HepG2 (cell line): ENCODE measurements around the gene LRRC32. TPM values are rescaled to one million over a fixed set of nuclear protein-coding genes. Genes with fewer than 3 reads are reported as not detected.

Experiments used
- ATAC-seq: fragments of 200-7000 bp; cut with Tn5 transposase; 3 replicates; pipeline ENCODE4 v1.9.1; 2020; ENCODE audit warnings: mild to moderate bottlenecking, moderate library complexity
- BruUV-seq: library from RNA; stranded (reverse); fragments of 400-500 nt; replicated peaks from 2 replicates; lab custom pipeline; 2021; lab: Mats Ljungman, UMichigan
- CTCF ChIA-PET: fragments of 300-600 bp; formaldehyde crosslinking; extraction: SDS; loops from one replicate; lab custom pipeline; 2021; ENCODE audit warnings: low total read pairs, inconsistent platforms, low intra/inter-chr PET ratio; lab: Yijun Ruan, JAX
- POLR2A ChIA-PET: fragments of 350-600 bp; sonication (Branson Sonifier 250); formaldehyde crosslinking; loops from one replicate; lab custom pipeline; 2020; ENCODE audit warnings: antibody characterized with exemption, inconsistent platforms; lab: Yijun Ruan, JAX
- DNase-seq: peaks from one replicate; pipeline ENCODE4 v3.0.0-alpha.2; 2015; ENCODE audit warnings: low spot score
- FAIRE-seq: peaks from 3 replicates; lab custom pipeline; 2011; peaks lifted over from hg19 to GRCh38; lab: Jason Lieb, UNC
- H2AFZ ChIP-seq: one replicate; pipeline ENCODE4 v1.6.1; 2011; ENCODE audit warnings: low read length, inconsistent platforms
- H3K27ac ChIP-seq: fragments of 300-600 bp; 3 replicates; pipeline ENCODE4 v1.8.0; 2011; ENCODE audit warnings: mixed run types, mild to moderate bottlenecking, mixed read lengths, low read length, inconsistent platforms; ENCODE audit not compliant: insufficient read depth; ENCODE audit errors: extremely low read length
- H3K27me3 ChIP-seq, 2 experiments: fragments of 200-600 bp in 1 of 2; 2 replicates in 1 of 2; 3 replicates in 1 of 2; pipeline versions ENCODE4 v1.6.0 to v1.8.0; 2011; ENCODE audit warnings: low read length in 2 of 2, mild to moderate bottlenecking in 2 of 2, moderate library complexity in 2 of 2, inconsistent platforms in 1 of 2; ENCODE audit not compliant: insufficient read depth in 2 of 2, control insufficient read depth in 1 of 2
- H3K36me3 ChIP-seq, 2 experiments: fragments of 200-600 bp in 1 of 2; replicated peaks in 1 of 2; 2 replicates in 1 of 2; 3 replicates in 1 of 2; pipeline versions ENCODE4 v1.5.1 to v1.8.0; 2011; ENCODE audit warnings: low read length in 2 of 2, inconsistent platforms in 1 of 2; ENCODE audit not compliant: insufficient read depth in 2 of 2, control insufficient read depth in 1 of 2
- H3K4me1 ChIP-seq: 2 replicates; pipeline ENCODE4 v1.5.1; 2012; ENCODE audit warnings: low read length, inconsistent platforms; ENCODE audit not compliant: insufficient read depth
- H3K4me2 ChIP-seq: 2 replicates; pipeline ENCODE4 v1.6.0; 2011; ENCODE audit warnings: low read depth, low read length, inconsistent platforms
- H3K4me3 ChIP-seq, 3 experiments: fragments of 200-600 bp in 1 of 3; sonication (generic), shearing (Covaris generic) in 1 of 3; replicated peaks in 1 of 3; 2 replicates each; pipeline ENCODE4 v1.5.1; 2011 to 2016; ENCODE audit warnings: low read length in 3 of 3, inconsistent platforms in 2 of 3, low read depth in 2 of 3, mild to moderate bottlenecking in 2 of 3, control low read depth in 1 of 3, mixed read lengths in 1 of 3; ENCODE audit not compliant: insufficient read depth in 1 of 3
- H3K79me2 ChIP-seq: one replicate; pipeline ENCODE4 v1.6.1; 2011; ENCODE audit warnings: low read length, inconsistent platforms; ENCODE audit not compliant: insufficient read depth
- H3K9ac ChIP-seq: 2 replicates; pipeline ENCODE4 v1.6.0; 2011; ENCODE audit warnings: mild to moderate bottlenecking, low read depth, low read length, inconsistent platforms; ENCODE audit not compliant: insufficient read depth
- H3K9me3 ChIP-seq: 2 replicates; pipeline ENCODE4 v1.5.1; 2012; ENCODE audit warnings: mild to moderate bottlenecking, low read length
- H4K20me1 ChIP-seq: 2 replicates; pipeline ENCODE4 v1.6.0; 2011; ENCODE audit warnings: inconsistent platforms, mild to moderate bottlenecking, low read length, moderate library complexity; ENCODE audit not compliant: insufficient read depth
- GPN1 ChIP-seq: sonication (generic); formaldehyde crosslinking; IDR thresholded peaks from 2 replicates; pipeline ENCODE4 v1.5.1; 2020; ENCODE audit warnings: missing genetic modification reagents, borderline replicate concordance
- HMG20A ChIP-seq: IDR thresholded peaks from 2 replicates; pipeline ENCODE4 v1.6.1; 2016; ENCODE audit warnings: borderline replicate concordance
- MAFK ChIP-seq, 2 experiments: IDR thresholded peaks in 1 of 2; conservative IDR thresholded peaks in 1 of 2; 2 replicates each; pipeline ENCODE4 v1.6.1; 2011; ENCODE audit warnings: improper control_type of control experiment in 2 of 2, low read length in 2 of 2
- NRL ChIP-seq: sonication (generic); formaldehyde crosslinking; IDR thresholded peaks from 2 replicates; pipeline ENCODE4 v1.5.0; 2020; ENCODE audit warnings: missing genetic modification reagents, mild to moderate bottlenecking, moderate library complexity, borderline replicate concordance
- PHF21A ChIP-seq: sonication (generic); formaldehyde crosslinking; IDR thresholded peaks from 2 replicates; pipeline ENCODE4 v1.5.0; 2020; ENCODE audit warnings: mild to moderate bottlenecking, missing genetic modification reagents
- SMC3 ChIP-seq: IDR thresholded peaks from 2 replicates; pipeline ENCODE4 v1.6.1; 2011; ENCODE audit warnings: low read length, improper control_type of control experiment
- ZNF230 ChIP-seq: sonication (generic); formaldehyde crosslinking; IDR thresholded peaks from 2 replicates; pipeline ENCODE4 v1.4.0; 2020; ENCODE audit warnings: mild to moderate bottlenecking, missing genetic modification reagents
- WGBS: methylation state at CpG from one replicate; pipeline ENCODE4 v1.1.6; 2017; ENCODE audit warnings: low lambda C conversion rate; 5-methylcytosine and 5-hydroxymethylcytosine counted together
- in situ Hi-C: cut with HindIII; loops from 2 replicates; pipeline ENCODE4 v1.10.0; 2017; ENCODE audit warnings: low pct_unique_long_range_greater_than_20kb; ENCODE audit not compliant: extremely low pct_ligation_motif_present
- intact Hi-C: fragments of 100-400 bp; cut with micrococcal nuclease; formaldehyde crosslinking; loops from one replicate; pipeline ENCODE4 v1.10.0; 2022; ENCODE audit not compliant: unreplicated experiment
- polyA plus RNA-seq, 8 experiments: library from polyadenylated mRNA; depleted of rRNA in 3 of 8; stranded (reverse) in 7 of 8; unstranded in 1 of 8; fragments of >200 nt; fragmentation: Illumina TruSeq in 4 of 8; extraction: Trizol in 4 of 8; gene quantifications; 2 replicates each; pipeline versions ENCODE4 v1.2.1 to v1.2.3, GENCODE V29; 2011 to 2016; ENCODE audit warnings: low read depth in 4 of 8, missing spikeins in 1 of 8, mixed read lengths in 1 of 8; ENCODE audit not compliant: insufficient read depth in 1 of 8
- total RNA-seq, 5 experiments: library from RNA; depleted of rRNA; stranded (reverse); fragments of >200 nt; fragmentation: Illumina TruSeq; extraction: Trizol; gene quantifications; 2 replicates each; pipeline ENCODE4 v1.2.3, GENCODE V29; 2016; ENCODE audit warnings: low read depth in 1 of 5
- TF ChIP-seq, protein P1 (sequence below): sonication (generic); formaldehyde crosslinking; IDR thresholded peaks from 2 replicates; pipeline ENCODE4 v1.5.1; 2020; ENCODE audit warnings: missing genetic modification reagents, mild to moderate bottlenecking, borderline replicate concordance
- TF ChIP-seq, protein P2 (sequence below): sonication (generic); formaldehyde crosslinking; IDR thresholded peaks from 2 replicates; pipeline ENCODE4 v1.4.0; 2020; ENCODE audit warnings: missing genetic modification reagents
- TF ChIP-seq, protein P3 (sequence below): IDR thresholded peaks from 2 replicates; pipeline ENCODE4 v1.6.1; 2016; ENCODE audit warnings: missing compliant biosample characterization, missing genetic modification reagents, borderline replicate concordance
- TF ChIP-seq, protein P4 (sequence below): sonication (generic); formaldehyde crosslinking; IDR thresholded peaks from 2 replicates; pipeline ENCODE4 v1.4.0; 2020; ENCODE audit warnings: mild to moderate bottlenecking, missing genetic modification reagents, borderline replicate concordance
- TF ChIP-seq, protein P5 (sequence below): sonication (generic); formaldehyde crosslinking; IDR thresholded peaks from 2 replicates; pipeline ENCODE4 v1.8.0; 2022; ENCODE audit warnings: mild to moderate bottlenecking, missing genetic modification reagents; ENCODE audit not compliant: insufficient replicate concordance

Gene LRRC32
- total and polyA plus RNA-seq, 2 of the 13 experiments (the other 11 are each of a cell fraction or from before 2014, with no cell fraction given) = 0.07 TPM; not detected in 1

DNA sequence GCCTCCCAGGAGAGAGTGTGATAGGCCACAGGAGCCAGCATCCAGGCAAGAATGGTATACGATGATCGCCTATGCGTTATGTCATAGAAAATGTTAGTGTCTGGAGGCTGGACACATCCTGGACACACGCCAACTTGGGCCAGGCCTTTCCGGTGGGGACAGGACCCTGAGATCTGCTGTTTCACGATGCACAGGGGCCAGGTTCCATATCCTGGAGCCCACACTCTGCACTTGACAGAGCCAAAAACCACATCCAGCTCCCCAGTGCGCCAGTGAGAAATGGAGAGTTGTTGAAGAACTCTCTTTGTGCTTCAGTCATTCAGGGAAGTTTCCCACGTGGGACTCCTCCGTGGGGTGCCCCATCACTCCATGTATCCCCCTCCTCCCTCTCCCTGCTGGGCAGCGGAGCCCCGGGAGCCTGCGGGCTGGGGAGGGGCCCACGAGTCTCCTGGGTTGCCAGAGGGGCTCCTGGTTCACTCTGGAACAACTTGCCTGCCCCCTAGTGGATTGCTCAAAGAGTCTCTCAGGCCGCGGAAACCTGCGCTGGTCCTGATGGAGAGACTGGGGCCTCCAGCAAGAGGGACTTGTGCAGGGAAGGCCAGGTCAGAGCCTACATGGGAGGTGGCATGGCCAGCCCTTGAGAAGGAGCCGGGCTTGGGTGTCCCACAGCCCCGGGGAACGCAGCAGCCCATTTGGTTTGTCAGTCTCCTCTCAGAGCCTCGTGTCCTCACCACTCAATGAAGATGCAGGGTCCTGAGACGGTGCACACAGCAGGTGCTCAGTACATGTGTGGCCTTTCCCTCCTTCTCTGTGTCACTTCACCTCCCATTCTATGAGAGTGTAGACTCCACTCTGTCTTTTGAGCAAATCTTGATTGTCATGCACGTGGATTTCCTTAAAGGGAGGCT is 10.2 kb upstream of the LRRC32 start:
- H3K4me2 ChIP-seq = no peak overlapping the region
- peaks cover 10% of the 10 kb centered on the region; the same call in 1 of the 2 replicates for H3K4me1 ChIP-seq
- ChIA-PET POLR2A (no interaction called here), CTCF (interaction anchor here (0.6 to 1.1 kb wide), 3 partner anchors 82 to 363 kb away, joined by 3 read pairs; no protein-coding TSS in a partner anchor)
- H3K9me3 ChIP-seq = no peaks in the 10 kb centered on the region
- intact Hi-C loops (loop anchor here (5.0 kb wide), 1 partner anchor 83 kb away; no protein-coding TSS in a partner anchor), in situ Hi-C loops (no loop called here)
- H3K27me3 ChIP-seq = peaks cover 9 to 37% of the 10 kb centered on the region in 2 experiments; a peak in 4 of 5 replicates
- peak; percentile 60 for DNase-seq
- FAIRE-seq = no peak
- 33% methylated on average over 10 of the region's 22 CpGs for WGBS
- peak; percentile 91 for ATAC-seq
- H3K27ac ChIP-seq = no peak overlapping the region
- no peaks in the 10 kb centered on the region for H3K79me2 ChIP-seq
- no peaks in the 10 kb centered on the region for H3K36me3 ChIP-seq
- no peak overlapping the region for H3K9ac ChIP-seq
- H3K4me3 ChIP-seq = no peak overlapping the region; a peak in 1 of 6 replicates
- H2AFZ ChIP-seq = no peak overlapping the region
- no TSS peak for BruUV-seq
- H4K20me1 ChIP-seq = no peaks in the 10 kb centered on the region; the same call in 1 of the 2 replicates
- TF ChIP-seq, protein P1, sequence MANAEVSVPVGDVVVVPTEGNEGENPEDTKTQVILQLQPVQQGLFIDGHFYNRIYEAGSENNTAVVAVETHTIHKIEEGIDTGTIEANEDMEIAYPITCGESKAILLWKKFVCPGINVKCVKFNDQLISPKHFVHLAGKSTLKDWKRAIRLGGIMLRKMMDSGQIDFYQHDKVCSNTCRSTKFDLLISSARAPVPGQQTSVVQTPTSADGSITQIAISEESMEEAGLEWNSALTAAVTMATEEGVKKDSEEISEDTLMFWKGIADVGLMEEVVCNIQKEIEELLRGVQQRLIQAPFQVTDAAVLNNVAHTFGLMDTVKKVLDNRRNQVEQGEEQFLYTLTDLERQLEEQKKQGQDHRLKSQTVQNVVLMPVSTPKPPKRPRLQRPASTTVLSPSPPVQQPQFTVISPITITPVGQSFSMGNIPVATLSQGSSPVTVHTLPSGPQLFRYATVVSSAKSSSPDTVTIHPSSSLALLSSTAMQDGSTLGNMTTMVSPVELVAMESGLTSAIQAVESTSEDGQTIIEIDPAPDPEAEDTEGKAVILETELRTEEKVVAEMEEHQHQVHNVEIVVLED (CRISPR knock-in tag) = no peak
- TF ChIP-seq, protein P2, sequence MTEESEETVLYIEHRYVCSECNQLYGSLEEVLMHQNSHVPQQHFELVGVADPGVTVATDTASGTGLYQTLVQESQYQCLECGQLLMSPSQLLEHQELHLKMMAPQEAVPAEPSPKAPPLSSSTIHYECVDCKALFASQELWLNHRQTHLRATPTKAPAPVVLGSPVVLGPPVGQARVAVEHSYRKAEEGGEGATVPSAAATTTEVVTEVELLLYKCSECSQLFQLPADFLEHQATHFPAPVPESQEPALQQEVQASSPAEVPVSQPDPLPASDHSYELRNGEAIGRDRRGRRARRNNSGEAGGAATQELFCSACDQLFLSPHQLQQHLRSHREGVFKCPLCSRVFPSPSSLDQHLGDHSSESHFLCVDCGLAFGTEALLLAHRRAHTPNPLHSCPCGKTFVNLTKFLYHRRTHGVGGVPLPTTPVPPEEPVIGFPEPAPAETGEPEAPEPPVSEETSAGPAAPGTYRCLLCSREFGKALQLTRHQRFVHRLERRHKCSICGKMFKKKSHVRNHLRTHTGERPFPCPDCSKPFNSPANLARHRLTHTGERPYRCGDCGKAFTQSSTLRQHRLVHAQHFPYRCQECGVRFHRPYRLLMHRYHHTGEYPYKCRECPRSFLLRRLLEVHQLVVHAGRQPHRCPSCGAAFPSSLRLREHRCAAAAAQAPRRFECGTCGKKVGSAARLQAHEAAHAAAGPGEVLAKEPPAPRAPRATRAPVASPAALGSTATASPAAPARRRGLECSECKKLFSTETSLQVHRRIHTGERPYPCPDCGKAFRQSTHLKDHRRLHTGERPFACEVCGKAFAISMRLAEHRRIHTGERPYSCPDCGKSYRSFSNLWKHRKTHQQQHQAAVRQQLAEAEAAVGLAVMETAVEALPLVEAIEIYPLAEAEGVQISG (CRISPR knock-in tag) = peak; percentile 86
- TF ChIP-seq NRL (CRISPR knock-in tag) (no peak), PHF21A (CRISPR knock-in tag) (no peak), HMG20A (no peak), ZNF230 (CRISPR knock-in tag) (0 out of 2 replicates have a peak, but pooled peaks have one; percentile 56), SMC3 (peak; percentile 36), GPN1 (CRISPR knock-in tag) (no peak), MAFK (conservative IDR thresholded peaks at IDR 0.05 in 1 of 2, IDR thresholded peaks at IDR 0.05 in 1 of 2; ENCODE audit: low read length in 2 of 2) (no peak)
- TF ChIP-seq, protein P3, sequence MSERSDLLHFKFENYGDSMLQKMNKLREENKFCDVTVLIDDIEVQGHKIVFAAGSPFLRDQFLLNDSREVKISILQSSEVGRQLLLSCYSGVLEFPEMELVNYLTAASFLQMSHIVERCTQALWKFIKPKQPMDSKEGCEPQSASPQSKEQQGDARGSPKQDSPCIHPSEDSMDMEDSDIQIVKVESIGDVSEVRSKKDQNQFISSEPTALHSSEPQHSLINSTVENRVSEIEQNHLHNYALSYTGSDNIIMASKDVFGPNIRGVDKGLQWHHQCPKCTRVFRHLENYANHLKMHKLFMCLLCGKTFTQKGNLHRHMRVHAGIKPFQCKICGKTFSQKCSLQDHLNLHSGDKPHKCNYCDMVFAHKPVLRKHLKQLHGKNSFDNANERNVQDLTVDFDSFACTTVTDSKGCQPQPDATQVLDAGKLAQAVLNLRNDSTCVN (CRISPR knock-in tag) = no peak
- TF ChIP-seq, protein P4, sequence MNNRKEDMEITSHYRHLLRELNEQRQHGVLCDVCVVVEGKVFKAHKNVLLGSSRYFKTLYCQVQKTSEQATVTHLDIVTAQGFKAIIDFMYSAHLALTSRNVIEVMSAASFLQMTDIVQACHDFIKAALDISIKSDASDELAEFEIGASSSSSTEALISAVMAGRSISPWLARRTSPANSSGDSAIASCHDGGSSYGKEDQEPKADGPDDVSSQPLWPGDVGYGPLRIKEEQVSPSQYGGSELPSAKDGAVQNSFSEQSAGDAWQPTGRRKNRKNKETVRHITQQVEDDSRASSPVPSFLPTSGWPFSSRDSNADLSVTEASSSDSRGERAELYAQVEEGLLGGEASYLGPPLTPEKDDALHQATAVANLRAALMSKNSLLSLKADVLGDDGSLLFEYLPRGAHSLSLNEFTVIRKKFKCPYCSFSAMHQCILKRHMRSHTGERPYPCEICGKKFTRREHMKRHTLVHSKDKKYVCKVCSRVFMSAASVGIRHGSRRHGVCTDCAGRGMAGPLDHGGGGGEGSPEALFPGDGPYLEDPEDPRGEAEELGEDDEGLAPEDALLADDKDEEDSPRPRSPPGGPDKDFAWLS = no peak
- TF ChIP-seq, protein P5, sequence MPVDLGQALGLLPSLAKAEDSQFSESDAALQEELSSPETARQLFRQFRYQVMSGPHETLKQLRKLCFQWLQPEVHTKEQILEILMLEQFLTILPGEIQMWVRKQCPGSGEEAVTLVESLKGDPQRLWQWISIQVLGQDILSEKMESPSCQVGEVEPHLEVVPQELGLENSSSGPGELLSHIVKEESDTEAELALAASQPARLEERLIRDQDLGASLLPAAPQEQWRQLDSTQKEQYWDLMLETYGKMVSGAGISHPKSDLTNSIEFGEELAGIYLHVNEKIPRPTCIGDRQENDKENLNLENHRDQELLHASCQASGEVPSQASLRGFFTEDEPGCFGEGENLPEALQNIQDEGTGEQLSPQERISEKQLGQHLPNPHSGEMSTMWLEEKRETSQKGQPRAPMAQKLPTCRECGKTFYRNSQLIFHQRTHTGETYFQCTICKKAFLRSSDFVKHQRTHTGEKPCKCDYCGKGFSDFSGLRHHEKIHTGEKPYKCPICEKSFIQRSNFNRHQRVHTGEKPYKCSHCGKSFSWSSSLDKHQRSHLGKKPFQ = no peak
